GM12891 (cell line): ENCODE results near the gene ADGRG4. TPM values are rescaled to one million over a fixed set of nuclear protein-coding genes. Genes with fewer than 3 reads are reported as not detected.
"Not testable (repeated sequence)": the region's sequence is repeated elsewhere in the genome, so short reads cannot be mapped to it uniquely, and the experiment has no call there.

Source experiments
- DNase-seq: peaks from one replicate; pipeline ENCODE4 v3.0.0; 2011; ENCODE audit warnings: low spot score; ENCODE audit not compliant: insufficient read length
- FAIRE-seq: peaks from 2 replicates; lab custom pipeline; 2011; peaks lifted over from hg19 to GRCh38; lab: Jason Lieb, UNC
- PAX5 ChIP-seq: IDR thresholded peaks from 2 replicates; pipeline ENCODE4 v1.6.1; 2011; ENCODE audit warnings: low read length, moderate library complexity, mild to moderate bottlenecking; ENCODE audit not compliant: insufficient read depth, severe bottlenecking
- POLR2A ChIP-seq: IDR thresholded peaks from 2 replicates; pipeline ENCODE4 v1.6.1; 2011; ENCODE audit warnings: low read depth, low read length, control low read depth
- POLR2AphosphoS5 ChIP-seq: IDR thresholded peaks from 2 replicates; pipeline ENCODE4 v1.6.1; 2011; ENCODE audit warnings: low read depth, low read length, control low read depth
- POU2F2 ChIP-seq: IDR thresholded peaks from 2 replicates; pipeline ENCODE4 v1.6.1; 2011; ENCODE audit warnings: low read depth, mild to moderate bottlenecking, control low read depth, low read length, moderate library complexity
- SPI1 ChIP-seq: IDR thresholded peaks from 2 replicates; pipeline ENCODE4 v1.6.1; 2011; ENCODE audit warnings: low read depth, low read length, control low read depth
- TAF1 ChIP-seq: IDR thresholded peaks from 2 replicates; pipeline ENCODE4 v1.6.1; 2011; ENCODE audit warnings: low read depth, low read length, control low read depth
- polyA plus RNA-seq: library from polyadenylated mRNA; unstranded; fragments of >200 nt; gene quantifications from one replicate; pipeline ENCODE4 v1.2.1, GENCODE V29; 2012; ENCODE audit warnings: low read depth, missing spikeins, inconsistent platforms; ENCODE audit not compliant: missing spikeins

Gene ADGRG4, protein sequence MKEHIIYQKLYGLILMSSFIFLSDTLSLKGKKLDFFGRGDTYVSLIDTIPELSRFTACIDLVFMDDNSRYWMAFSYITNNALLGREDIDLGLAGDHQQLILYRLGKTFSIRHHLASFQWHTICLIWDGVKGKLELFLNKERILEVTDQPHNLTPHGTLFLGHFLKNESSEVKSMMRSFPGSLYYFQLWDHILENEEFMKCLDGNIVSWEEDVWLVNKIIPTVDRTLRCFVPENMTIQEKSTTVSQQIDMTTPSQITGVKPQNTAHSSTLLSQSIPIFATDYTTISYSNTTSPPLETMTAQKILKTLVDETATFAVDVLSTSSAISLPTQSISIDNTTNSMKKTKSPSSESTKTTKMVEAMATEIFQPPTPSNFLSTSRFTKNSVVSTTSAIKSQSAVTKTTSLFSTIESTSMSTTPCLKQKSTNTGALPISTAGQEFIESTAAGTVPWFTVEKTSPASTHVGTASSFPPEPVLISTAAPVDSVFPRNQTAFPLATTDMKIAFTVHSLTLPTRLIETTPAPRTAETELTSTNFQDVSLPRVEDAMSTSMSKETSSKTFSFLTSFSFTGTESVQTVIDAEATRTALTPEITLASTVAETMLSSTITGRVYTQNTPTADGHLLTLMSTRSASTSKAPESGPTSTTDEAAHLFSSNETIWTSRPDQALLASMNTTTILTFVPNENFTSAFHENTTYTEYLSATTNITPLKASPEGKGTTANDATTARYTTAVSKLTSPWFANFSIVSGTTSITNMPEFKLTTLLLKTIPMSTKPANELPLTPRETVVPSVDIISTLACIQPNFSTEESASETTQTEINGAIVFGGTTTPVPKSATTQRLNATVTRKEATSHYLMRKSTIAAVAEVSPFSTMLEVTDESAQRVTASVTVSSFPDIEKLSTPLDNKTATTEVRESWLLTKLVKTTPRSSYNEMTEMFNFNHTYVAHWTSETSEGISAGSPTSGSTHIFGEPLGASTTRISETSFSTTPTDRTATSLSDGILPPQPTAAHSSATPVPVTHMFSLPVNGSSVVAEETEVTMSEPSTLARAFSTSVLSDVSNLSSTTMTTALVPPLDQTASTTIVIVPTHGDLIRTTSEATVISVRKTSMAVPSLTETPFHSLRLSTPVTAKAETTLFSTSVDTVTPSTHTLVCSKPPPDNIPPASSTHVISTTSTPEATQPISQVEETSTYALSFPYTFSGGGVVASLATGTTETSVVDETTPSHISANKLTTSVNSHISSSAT (N-terminal part only)
- not detected for polyA plus RNA-seq

DNA sequence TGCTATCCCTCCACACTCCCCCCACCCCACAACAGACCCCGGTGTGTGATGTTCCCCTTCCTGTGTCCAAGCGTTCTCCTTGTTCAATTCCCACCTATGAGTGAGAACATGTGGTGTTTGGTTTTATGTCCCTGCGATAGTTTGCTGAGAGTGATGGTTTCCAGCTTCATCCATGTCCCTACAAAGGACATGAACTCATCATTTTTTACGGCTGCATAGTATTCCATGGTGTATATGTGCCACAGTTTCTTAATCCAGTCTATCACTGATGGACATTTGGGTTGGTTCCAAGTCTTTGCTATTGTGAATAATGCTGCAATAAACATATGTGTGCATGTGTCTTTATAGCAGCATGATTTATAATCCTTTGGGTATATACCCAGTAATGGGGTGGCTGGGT, at the start of gene ADGRG4:
Gene ADGRG4, plus strand, starts transcription at position 243 of the 400 bp plus-strand sequence. CDS start 7,815 bp downstream, outside the sequence.
- FAIRE-seq, DNase-seq: not testable (repeated sequence)

DNA sequence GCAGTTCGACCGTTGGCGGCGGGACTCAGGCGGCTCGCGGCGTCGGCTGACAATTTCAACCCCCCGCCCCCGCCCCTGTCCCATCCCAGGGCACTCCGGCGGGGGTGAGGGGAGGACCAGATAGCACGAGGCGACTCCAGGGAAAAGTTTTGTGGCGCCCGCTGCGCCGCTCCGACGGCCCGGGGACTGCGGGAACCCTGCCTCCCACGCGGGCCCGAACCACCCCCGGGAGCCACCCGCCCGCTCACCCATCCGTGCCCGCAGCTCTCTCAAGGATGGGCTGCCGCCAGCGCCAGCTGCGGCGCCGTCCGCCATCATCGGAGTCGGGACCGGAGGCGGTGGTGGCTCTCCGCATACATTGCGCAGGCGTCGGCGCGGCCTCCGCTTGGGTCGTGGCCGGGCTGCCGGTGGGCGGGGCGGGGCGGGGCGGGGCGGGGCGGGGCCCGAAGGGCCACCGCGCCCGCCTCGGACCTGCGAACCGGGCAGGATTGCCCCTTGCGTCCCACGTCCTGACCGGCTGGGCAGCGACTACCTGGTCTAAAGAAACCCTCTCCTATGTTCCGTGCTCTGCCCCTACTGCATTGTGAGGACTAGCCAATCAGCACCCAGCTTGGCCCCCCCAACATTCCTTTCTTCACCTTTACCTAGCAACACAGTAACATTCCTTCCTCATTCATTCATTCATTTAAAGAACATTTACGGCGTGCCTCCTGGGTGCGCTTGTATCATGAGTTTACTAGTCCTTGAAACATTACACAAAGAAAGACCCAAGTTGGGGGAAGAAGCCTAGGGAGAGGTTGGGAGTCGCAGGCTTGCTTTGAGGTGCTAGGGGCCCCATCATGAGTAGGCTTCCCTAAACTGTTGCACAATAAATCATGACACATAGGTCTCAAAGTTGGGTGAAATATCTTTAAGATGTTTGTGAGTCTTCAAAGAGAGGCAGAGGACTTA, 49.4 kb upstream of the ADGRG4 start, which contains the start of gene MAP7D3:
Gene MAP7D3, minus strand, starts transcription at position 360 of the 951 bp plus-strand sequence. Its CDS starts 42 bp downstream, at position 318.
- DNase-seq (peak; percentile 67), FAIRE-seq (peak; percentile 98)
- TF ChIP-seq POLR2AphosphoS5 = 0 out of 2 replicates have a peak, but pooled peaks have one; percentile 32
- no peak for TF ChIP-seq POU2F2
- TF ChIP-seq POLR2A = 0 out of 2 replicates have a peak, but pooled peaks have one; percentile 49
- peak; percentile 34; the same call in 1 of the 2 replicates for TF ChIP-seq TAF1
- TF ChIP-seq SPI1 = no peak

DNA sequence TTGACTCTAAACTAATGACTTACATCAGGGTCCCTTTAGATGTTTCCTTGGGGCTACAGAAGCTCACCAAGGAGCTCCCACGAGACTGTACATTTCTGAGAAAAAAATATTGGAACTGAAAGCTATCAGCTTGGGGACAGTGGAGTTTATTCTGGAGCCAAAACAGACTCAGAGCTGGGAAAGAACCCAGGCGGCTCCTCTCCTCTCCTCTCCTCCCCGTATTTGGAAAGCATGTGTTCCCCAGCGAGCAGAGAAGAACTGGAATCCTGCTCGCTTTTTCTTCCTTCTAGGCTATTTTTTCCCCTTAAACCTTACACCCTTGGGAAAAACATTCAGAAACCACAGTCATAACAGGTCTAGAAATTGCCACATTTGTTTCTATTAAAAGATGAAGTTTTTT, 45.2 kb upstream of the ADGRG4 start:
- no peak for FAIRE-seq
- no peak for TF ChIP-seq POU2F2
- TF ChIP-seq SPI1 = no peak
- TF ChIP-seq PAX5 = no peak
- no peak for TF ChIP-seq POLR2A
- TF ChIP-seq POLR2AphosphoS5 = no peak
- TF ChIP-seq TAF1 = no peak

DNA sequence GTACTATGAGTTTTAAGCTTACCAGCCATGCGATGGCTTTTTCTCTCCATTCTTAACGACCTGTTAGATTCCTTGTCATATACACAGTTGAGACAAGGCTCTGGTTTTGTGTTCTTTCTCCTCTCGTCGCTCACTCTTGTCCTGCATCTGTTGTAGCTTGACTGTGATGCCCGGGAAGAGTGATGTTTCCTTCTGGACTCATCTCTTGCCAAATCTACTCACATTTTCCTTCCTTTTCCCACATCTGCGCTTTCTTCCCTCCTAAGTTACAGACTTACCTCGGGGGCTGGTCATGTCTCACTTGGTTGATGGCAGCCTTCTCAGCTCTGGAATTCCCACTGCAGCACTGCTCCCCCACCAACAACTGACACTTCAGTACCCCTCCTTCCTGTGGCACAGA, 44.7 kb upstream of the ADGRG4 start:
- no peak for DNase-seq
- no peak for FAIRE-seq
- TF ChIP-seq POLR2A (no peak), TAF1 (no peak), SPI1 (no peak), POU2F2 (no peak)

More for the DNA sequence above, 45.2 kb upstream of the ADGRG4 start:
- DNase-seq = no peak

DNA sequence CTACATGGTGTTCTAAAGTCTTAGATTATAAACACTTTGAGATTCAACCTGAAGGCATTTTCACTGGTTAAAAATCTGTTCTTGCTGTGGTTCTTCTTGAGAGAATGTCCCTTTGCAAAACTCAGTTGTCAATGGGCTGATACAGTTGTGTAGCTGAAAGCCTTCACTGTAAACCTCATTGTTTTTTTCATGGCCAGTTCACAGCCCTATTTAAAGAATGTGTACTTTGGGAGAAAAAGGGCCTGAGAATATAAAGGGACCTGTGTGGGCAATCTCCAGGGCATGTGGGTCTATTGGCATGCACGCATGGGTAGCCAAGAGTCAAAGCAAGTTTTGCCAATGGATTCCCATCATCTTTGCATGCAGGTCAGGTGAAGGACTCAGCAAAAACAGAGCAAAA, 41.8 kb upstream of the ADGRG4 start:
- no peak for DNase-seq
- TF ChIP-seq SPI1 (no peak), POLR2AphosphoS5 (no peak), TAF1 (no peak), PAX5 (no peak), POU2F2 (no peak), POLR2A (no peak)
- no peak for FAIRE-seq

DNA sequence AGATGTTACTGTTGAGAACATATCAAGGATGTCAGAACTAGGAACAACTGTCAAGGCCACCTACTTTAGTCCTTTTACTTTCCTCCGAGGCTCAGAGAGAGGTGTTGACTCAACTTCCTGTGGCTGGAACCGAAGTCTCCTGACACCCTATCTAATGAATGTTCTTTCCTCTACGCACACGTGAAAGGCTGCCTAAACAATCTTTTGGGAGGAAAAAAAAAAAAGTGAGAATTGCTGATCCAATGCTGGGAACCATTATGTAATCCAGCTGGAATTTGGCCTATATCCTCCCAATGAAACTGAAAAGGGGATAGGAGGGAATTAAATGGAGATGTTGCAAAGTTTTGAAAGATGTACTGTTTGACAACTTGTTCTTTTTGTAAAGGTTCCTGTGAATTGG, 41.2 kb upstream of the ADGRG4 start:
- DNase-seq = no peak
- peak; percentile 31 for FAIRE-seq
- TF ChIP-seq TAF1 (no peak), POU2F2 (no peak), POLR2AphosphoS5 (no peak), POLR2A (no peak), SPI1 (no peak), PAX5 (no peak)

DNA sequence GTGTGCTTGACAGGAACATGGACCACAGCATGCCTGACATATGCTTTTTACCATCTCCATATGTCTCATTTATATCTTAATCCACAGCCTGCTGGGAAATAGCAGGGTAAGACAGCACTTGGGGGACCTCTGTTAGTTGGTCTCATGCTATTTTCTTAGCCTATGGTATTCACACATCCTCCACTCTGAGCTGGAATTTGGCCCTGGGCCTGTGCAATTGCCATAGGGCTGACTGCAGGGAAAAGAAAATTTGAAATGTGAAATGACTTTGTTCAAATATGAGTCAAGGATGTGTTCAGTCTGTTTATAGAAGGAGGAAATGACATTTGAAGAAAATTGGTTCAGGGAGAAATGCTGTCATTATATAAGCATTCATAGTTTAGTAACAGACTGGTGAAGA, 40.0 kb upstream of the ADGRG4 start:
- FAIRE-seq = no peak
- DNase-seq = no peak
- no peak for TF ChIP-seq SPI1
- TF ChIP-seq POU2F2 = no peak
- no peak for TF ChIP-seq PAX5
- TF ChIP-seq TAF1 = no peak
- no peak for TF ChIP-seq POLR2A
- no peak for TF ChIP-seq POLR2AphosphoS5

DNA sequence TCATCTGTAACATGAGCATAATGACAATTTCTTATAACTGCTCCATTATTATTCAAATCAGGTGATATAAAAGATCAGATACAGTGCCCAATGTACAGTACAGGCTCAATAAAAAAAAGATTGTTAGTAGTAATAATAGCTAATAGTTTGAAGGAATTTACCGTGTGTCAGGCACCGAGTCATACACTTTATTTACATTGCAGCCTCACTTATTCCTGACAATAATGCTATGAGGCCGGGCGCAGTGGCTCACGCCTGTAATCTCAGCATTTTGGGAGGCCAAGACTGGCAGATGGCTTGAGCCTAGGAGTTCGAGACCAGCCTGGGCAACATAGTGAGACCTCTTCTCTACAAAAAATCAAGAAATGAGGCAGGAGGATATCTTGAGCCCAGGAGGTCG, 39.4 kb upstream of the ADGRG4 start:
- FAIRE-seq (no peak), DNase-seq (no peak)
- TF ChIP-seq POLR2AphosphoS5 = no peak
- TF ChIP-seq SPI1 = no peak
- TF ChIP-seq POLR2A = no peak
- TF ChIP-seq TAF1 = no peak
- no peak for TF ChIP-seq POU2F2
- TF ChIP-seq PAX5 = no peak
